NCI-H128 (cell line): ENCODE measurements around the gene SH3GLB1.

Experiments
- DNase-seq: peaks from one replicate; lab custom pipeline; 2025; ENCODE audit not compliant: unreplicated experiment; lab: John Stamatoyannopoulos, UW

The SH3GLB1 gene

DNA sequence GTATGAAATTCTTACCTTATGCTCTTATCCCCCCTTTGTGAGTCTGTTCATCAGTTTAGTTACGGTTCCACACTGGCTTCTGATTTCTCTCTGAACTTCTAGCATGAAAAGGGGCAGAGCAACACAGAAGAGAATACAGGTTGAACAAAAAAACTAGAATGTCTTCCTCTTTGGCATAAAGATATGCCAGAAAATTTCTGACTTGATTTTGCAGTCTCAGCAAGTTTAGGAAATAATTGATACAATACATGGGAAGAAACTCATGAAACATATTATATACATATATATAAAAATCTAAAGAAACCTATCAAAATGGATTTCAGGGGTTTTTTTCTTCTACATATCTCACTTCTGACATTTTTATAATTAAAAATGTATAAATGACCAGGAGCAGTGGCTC is 27.0 kb downstream of the SH3GLB1 start:
- DNase-seq = no peak

- no peak for DNase-seq
These were observed 29.0 kb downstream of the SH3GLB1 start for GRCh38 chr1:86733340-86733739.

- no peak for DNase-seq
These were observed 35.5 kb downstream of the SH3GLB1 start for GRCh38 chr1:86739648-86740509.

DNA sequence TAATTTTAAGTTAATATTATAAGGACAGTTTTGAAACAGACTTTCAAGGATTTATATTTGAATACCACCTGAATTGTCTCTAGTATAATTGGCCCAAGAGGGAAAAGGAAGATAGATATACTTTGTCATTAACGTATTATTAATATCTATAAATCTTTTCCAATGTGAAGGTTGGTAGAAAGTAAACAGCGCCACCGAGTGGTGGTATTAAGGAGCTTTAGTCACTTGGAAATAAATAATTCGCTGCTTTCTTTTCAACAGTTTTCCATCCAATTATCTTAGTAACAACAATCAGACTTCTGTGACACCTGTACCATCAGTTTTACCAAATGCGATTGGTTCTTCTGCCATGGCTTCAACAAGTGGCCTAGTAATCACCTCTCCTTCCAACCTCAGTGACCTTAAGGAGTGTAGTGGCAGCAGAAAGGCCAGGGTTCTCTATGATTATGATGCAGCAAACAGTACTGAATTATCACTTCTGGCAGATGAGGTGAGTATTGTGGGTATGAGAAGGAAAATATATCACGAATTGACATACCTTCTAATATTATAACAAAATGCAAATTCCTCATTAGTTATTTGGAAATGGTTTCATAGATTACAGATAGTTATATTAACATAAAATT is 37.7 kb downstream of the SH3GLB1 start:
- no peak for DNase-seq

GRCh38 chr1:86747304-86747703 is 42.9 kb downstream of the SH3GLB1 start:
- no peak for DNase-seq

DNA sequence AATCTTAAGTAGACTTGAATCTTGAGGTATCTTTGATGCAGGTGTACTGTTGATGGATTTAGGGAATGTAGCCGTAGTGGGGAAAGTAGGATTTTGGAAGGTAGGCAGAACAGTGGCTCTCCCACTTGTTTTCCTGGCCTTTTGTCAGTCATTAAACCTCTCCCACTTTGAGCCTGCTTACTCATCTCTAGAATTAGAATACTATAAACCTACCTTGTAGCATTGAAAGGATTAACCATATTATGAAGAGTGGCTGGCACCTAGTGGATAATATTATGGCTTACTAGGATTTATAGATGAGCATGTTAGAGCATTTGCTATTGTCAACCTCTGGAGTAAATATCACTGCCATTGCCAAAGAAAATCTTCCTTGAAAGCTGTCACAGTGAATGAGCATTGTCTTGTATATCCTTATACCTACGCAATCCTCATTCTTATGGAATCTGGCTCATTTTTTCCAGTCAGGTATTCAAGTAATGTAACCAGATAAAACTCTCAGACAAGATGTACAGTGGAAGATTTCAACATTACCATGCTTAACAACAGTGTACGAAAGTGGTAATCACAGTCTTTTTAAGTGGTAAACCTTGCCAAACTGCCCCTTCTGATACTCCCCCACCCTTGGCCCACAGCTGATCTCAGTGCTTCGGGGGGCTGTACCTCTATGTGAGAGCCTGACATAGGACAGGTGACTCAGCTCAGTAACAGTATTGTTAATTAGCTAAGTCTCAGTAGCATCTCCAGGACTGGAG is 44.4 kb downstream of the SH3GLB1 start:
- DNase-seq = no peak

- DNase-seq = no peak
These were observed 45.7 kb downstream of the SH3GLB1 start for GRCh38 chr1:86750076-86750475.

GRCh38 chr1:86750530-86750929 is 46.2 kb downstream of the SH3GLB1 start:
- no peak for DNase-seq

DNA sequence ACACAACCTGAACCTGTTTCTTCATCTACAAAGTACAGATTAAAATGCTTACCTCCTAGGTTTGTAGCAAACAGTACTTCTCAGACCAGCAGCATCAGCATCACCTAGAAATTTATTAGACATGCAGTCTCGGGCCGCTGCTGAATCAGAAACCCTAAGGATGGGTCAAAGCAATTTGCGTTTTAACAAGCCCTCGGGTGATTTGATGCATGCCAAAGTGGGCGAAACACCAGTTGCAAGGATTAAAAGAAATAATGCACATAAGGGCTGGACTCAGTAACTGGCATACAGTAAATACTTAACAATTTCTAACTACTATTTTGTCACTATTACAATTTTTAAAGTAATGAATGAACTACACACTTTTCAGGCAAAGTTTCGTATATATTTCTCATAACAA is 47.5 kb downstream of the SH3GLB1 start:
- DNase-seq = no peak

GRCh38 chr1:86753700-86754099 is 49.3 kb downstream of the SH3GLB1 start:
- no peak for DNase-seq

DNA sequence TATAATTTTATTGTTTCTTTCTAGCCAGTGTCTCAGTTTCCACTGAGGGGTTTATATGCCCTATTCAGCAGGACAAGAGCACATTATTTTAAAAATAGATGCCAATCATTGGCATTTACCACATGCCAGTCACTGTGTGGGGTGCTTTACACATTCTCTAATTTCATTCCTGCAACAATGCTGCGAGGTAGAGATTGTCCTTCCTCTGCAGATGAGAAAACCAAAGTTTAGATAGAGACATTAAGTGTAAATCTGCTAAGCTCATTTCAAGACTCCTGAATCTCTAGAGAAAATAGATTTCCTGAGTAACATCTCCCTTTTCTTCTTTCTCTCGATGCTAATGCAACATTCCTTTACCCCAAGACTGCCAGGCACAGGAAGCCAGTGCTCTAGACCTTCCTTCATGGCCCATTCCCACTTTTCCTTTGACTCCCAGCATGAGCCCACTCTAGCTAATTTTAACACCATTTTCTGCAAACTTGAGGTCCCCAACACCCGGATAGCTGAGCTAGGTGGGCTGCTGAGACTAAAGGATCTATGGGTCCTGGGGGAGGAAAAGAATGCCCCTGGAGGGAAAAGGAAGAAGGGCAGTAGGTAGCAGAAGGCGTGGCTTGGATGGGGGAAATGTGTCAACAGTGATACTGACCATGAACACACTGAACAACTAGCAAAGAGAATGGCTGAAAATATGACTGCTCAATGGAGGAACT is 50.0 kb downstream of the SH3GLB1 start:
- DNase-seq = no peak

- DNase-seq = peak; percentile 91
These were observed 51.7 kb downstream of the SH3GLB1 start for GRCh38 chr1:86756062-86756406.

DNA sequence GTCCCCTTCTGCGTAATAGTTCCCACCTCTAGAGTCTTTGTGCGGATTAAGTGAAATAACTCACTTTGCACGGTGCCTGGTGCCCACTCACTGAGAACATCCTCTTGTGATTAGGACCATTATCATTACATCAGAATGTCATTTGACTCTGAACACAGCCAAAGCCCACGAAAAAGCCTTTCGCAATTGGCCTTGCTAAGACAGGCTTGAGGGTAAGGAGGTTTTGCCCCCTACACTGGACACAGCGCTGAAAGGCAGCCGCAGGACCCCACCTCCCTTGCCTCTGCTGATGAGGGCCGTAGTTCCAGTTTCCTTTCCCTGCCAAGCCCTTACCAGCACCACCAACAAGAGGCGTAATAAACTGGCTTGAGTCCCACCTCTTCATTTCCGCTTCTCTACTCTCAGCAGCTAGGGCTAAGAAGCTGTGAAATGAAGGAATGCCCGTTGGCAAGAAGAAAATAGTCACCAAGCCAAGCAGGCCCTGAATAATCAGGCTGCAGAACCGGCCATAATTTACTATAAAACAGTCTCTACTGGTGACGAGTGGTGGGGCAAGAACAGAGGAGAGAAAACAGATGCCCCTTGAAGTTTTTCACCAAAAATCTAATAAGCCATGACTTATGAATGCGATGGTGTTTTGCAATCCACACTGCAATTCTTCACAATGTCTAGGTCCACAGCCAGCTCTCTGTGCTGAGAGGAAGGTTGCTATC is 53.1 kb downstream of the SH3GLB1 start:
- DNase-seq = no peak

GRCh38 chr1:86758570-86758969 is 54.2 kb downstream of the SH3GLB1 start:
- DNase-seq = no peak

- no peak for DNase-seq
These were observed 55.8 kb downstream of the SH3GLB1 start for GRCh38 chr1:86760199-86760598.

- no peak for DNase-seq
These were observed 58.0 kb downstream of the SH3GLB1 start for GRCh38 chr1:86762336-86762735.

DNA sequence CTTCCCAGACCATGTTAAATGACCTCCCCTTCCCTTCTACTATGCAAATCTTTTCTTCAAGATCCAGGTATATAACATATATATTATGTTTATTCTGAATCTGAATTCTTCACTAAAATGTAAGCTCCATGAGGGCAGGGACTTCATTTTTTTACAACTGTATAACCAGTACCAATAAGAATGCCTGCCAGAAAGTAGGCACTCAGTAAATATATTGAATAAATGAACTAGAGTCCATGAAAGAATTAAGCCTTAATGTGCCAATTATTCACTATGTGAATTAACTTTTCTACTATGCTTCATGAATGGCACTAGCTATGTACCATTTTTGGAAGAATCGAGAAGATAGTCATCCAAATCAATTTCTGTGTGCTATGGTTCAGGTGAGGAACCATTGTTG is 60.1 kb downstream of the SH3GLB1 start:
- DNase-seq = no peak

GRCh38 chr1:86765073-86765472 is 60.7 kb downstream of the SH3GLB1 start:
- peak; percentile 41 for DNase-seq

DNA sequence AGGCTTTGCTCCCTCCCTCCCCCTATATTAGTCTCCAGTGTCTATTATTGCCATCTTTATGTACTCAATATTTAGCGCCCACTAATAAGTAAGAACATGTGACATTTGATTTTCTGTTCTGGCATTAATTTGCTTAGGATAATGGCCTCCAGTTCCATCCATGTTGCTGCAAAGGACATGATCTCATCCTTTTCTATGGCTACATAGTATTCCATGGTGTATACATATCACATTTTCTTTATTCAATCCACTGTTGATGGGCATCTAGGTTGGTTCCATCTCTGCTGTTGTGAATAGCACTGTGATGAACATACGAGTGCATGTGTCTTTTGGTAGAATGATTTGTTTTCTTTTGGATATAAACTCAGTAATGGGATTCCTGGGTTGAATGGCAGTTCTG is 61.3 kb downstream of the SH3GLB1 start:
- DNase-seq = no peak

DNA sequence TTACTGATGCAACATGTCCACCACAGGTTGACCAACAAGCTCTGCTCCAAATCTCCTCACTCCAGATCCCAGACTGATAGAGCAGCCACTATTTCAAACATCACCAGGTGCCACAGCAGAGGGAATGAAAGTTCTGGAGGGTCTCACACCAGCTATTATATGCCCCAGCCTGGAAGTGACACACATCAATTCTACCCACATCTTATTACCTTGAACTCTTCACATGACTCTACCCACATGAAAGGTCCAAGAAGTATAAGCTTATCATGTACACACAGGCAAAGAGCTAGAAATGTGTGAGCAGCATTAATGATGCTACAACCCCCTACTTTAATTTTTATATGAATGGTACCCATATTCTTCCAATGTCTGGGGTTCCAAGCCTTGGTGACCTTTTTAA is 64.2 kb downstream of the SH3GLB1 start:
- DNase-seq = no peak

DNA sequence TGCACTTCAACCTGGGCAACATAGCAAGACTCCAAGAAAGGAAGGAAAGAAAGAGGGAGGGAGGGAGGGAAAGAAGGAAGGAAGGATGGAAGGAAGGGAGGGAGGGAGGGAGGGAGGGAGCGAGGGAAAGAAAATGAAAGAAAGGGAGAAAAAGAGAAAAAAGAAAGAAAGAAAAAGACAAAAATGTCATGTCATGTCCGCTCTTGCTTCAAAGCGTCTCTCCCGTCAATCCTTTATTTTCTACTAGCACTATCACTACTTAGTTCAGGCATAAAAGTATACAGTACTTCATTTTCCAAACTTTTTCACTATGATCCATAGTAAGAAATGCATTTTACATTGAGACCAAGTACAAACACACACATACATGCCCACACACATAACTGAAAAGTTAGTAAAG is 64.7 kb downstream of the SH3GLB1 start:
- no peak for DNase-seq
